ENCODE results near the gene SLC22A16.

DNA sequence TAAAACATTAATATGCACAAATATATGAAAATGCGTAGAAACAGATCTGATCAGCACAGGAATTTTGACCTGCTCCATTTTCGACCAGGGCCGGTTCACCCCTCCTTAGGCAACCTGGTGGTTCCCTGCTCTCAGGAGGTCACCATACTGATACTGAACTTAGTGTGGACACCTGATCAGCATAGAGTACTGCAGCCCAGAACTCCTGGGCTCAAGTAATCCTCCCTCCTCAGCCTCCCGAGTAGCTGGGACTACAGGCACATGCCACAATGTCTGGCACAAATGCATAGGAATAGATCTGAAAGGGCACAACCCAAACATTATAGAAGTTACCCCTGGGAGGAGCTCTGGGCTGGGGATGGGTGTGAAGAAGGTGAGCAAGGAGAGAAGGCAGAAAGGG, 36.4 kb downstream of the SLC22A16 start:
- TF ChIP-seq, protein P1, sequence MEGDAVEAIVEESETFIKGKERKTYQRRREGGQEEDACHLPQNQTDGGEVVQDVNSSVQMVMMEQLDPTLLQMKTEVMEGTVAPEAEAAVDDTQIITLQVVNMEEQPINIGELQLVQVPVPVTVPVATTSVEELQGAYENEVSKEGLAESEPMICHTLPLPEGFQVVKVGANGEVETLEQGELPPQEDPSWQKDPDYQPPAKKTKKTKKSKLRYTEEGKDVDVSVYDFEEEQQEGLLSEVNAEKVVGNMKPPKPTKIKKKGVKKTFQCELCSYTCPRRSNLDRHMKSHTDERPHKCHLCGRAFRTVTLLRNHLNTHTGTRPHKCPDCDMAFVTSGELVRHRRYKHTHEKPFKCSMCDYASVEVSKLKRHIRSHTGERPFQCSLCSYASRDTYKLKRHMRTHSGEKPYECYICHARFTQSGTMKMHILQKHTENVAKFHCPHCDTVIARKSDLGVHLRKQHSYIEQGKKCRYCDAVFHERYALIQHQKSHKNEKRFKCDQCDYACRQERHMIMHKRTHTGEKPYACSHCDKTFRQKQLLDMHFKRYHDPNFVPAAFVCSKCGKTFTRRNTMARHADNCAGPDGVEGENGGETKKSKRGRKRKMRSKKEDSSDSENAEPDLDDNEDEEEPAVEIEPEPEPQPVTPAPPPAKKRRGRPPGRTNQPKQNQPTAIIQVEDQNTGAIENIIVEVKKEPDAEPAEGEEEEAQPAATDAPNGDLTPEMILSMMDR (IDR thresholded peaks at IDR 0.05 in 4 of 5, conservative IDR thresholded peaks at IDR 0.05 in 1 of 5) = no peak
- no peak for TF ChIP-seq POLR2A (IDR thresholded peaks at IDR 0.05)

Data from gastrocnemius medialis (tissue), 4 donors.